Tibial nerve (tissue), 4 donors: ENCODE results near the gene PTCD1. TPM values are rescaled to one million over a fixed set of nuclear protein-coding genes. Genes with fewer than 3 reads are reported as not detected.

ENCODE experiments used
- DNase-seq, 2 donors: peaks; one replicate each; pipeline ENCODE4 v3.0.0-alpha.2; 2019; ENCODE audit warnings: low spot score in 2 of 2
- H3K27ac ChIP-seq, 4 donors: fragments of 200-600 bp; sonication (generic) in 3 of 4; one replicate each; pipeline ENCODE4 v1.5.1; 2017 to 2019; ENCODE audit warnings: mild to moderate bottlenecking in 1 of 4
- H3K27me3 ChIP-seq, 2 donors: fragments of 200-600 bp; sonication (generic) in 1 of 2; one replicate each; pipeline versions ENCODE4 v1.5.1 to v1.6.0; 2017 to 2019
- H3K36me3 ChIP-seq, 3 donors: fragments of 200-600 bp; sonication (generic); one replicate each; pipeline ENCODE4 v1.5.1; 2018 to 2019
- H3K4me1 ChIP-seq, 4 donors: fragments of 200-600 bp; sonication (generic) in 3 of 4; one replicate each; pipeline ENCODE4 v1.5.1; 2017 to 2019
- H3K4me3 ChIP-seq, 4 donors: fragments of 200-600 bp; sonication (generic) in 3 of 4; one replicate each; pipeline ENCODE4 v1.5.1; 2017 to 2019; ENCODE audit warnings: mild to moderate bottlenecking in 1 of 4, moderate library complexity in 1 of 4
- H3K9me3 ChIP-seq, 4 donors: fragments of 200-600 bp; sonication (generic) in 3 of 4; one replicate each; pipeline ENCODE4 v1.5.1; 2017 to 2019
- EP300 ChIP-seq, 2 donors: sonication (generic); formaldehyde crosslinking; IDR thresholded peaks; one replicate each; pipeline ENCODE4 v1.6.1; 2017; ENCODE audit warnings: antibody characterized with exemption in 2 of 2, mild to moderate bottlenecking in 1 of 2
- POLR2A ChIP-seq, 2 donors: fragments of 450-650 bp; IDR thresholded peaks; one replicate each; pipeline ENCODE4 v1.6.1; 2017; ENCODE audit warnings: antibody characterized with exemption in 2 of 2, mild to moderate bottlenecking in 2 of 2, moderate library complexity in 2 of 2
- WGBS, 2 donors: methylation state at CpG; one replicate each; pipeline ENCODE4 v1.1.5; 2018; 5-methylcytosine and 5-hydroxymethylcytosine counted together
- total RNA-seq, 4 donors: library from RNA; depleted of rRNA; stranded (reverse); fragments of >200 nt; gene quantifications; one replicate each; pipeline ENCODE4 v1.1.0, GENCODE V29; 2016
- TF ChIP-seq, protein P1 (sequence below), 5 experiments: fragments of 200-600 bp in 3 of 5; fragments of 450-650 bp in 2 of 5; sonication (generic) in 3 of 5; IDR thresholded peaks; one replicate each; pipeline ENCODE4 v1.5.1; 2016 to 2019; ENCODE audit warnings: antibody characterized with exemption in 5 of 5, mild to moderate bottlenecking in 3 of 5, moderate library complexity in 2 of 5

PTCD1 gene
- total RNA-seq, 4 donors from 2014 or later = 6.9 to 10.8 (median 9.5) TPM

- 91 to 92% methylated on average over 14 to 20 of the region's 24 CpGs for WGBS, 2 donors
- Histone ChIP-seq H3K9me3 (no peaks in the 10 kb centered on the region), H3K4me1 (no peaks in the 10 kb centered on the region), H3K27me3 (no peaks in the 10 kb centered on the region), H3K4me3 (no peak overlapping the region), H3K36me3 (peaks cover 0 to 91% (median 18%) of the 10 kb centered on the region in 3 donors), H3K27ac (no peak overlapping the region)
- no peak for DNase-seq
- TF ChIP-seq EP300 (IDR thresholded peaks at IDR 0.05) = no peak
- TF ChIP-seq, protein P1, sequence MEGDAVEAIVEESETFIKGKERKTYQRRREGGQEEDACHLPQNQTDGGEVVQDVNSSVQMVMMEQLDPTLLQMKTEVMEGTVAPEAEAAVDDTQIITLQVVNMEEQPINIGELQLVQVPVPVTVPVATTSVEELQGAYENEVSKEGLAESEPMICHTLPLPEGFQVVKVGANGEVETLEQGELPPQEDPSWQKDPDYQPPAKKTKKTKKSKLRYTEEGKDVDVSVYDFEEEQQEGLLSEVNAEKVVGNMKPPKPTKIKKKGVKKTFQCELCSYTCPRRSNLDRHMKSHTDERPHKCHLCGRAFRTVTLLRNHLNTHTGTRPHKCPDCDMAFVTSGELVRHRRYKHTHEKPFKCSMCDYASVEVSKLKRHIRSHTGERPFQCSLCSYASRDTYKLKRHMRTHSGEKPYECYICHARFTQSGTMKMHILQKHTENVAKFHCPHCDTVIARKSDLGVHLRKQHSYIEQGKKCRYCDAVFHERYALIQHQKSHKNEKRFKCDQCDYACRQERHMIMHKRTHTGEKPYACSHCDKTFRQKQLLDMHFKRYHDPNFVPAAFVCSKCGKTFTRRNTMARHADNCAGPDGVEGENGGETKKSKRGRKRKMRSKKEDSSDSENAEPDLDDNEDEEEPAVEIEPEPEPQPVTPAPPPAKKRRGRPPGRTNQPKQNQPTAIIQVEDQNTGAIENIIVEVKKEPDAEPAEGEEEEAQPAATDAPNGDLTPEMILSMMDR (IDR thresholded peaks at IDR 0.05) = no peak
- TF ChIP-seq POLR2A (IDR thresholded peaks at IDR 0.05) = no peak
These were observed 13.5 kb downstream of the PTCD1 start for GRCh38 chr7:99424932-99425730.

DNA sequence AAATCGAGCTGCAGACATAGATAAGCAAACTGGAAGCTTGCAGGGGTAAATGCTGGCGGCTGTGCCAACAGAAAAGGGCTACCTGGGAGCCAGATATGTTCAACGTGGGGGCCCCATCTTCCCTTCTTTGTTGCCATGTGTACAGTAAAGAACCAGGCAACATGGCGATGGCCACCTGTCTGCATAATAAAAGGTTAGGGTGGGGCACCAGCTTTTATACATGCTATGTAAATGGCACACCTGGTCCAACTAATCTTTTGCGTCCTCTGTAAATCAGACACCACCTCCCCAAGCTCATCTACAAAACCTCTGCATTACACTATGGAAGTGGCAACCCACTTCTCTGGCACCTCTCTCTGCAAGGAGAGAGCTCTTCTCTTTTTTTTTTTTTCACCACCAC lies 16.0 kb downstream of the PTCD1 start:
- WGBS, 2 donors = 81 to 82% methylated on average over 5 of the region's 5 CpGs
- TF ChIP-seq, protein P1 (IDR thresholded peaks at IDR 0.05) = no peak
- Histone ChIP-seq H3K9me3 (no peaks in the 10 kb centered on the region), H3K27ac (no peak overlapping the region), H3K27me3 (no peaks in the 10 kb centered on the region), H3K36me3 (peaks cover 1 to 94% (median 35%) of the 10 kb centered on the region in 3 donors), H3K4me1 (no peaks in the 10 kb centered on the region), H3K4me3 (no peak overlapping the region)
- DNase-seq = no peak

DNA sequence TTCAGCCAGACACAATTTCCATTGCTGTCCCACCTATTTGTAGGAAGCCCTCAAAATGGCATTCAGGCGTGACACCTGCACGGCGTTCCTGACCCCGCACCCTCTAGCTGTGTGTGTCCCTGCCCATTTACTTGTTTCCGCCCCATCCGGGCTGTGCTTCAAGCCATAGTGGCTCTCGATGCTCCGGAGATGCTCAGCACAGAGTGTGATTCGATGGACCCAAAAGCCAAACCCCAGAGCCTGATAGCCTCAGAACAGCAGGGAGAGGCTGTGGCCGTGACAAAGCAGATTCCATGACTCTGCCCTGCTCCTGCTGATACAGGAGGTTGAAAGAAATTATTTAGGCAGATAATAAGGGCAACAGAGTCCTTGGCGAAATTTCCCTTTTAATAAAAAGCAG lies 16.4 kb downstream of the PTCD1 start:
- no peak overlapping the region for H3K4me3 ChIP-seq
- peaks cover 4 to 97% (median 38%) of the 10 kb centered on the region in 3 donors for H3K36me3 ChIP-seq
- H3K27me3 ChIP-seq = no peaks in the 10 kb centered on the region
- 89% methylated on average over 11 of the region's 11 CpGs for WGBS, 2 donors
- no peaks in the 10 kb centered on the region for H3K4me1 ChIP-seq
- no peak overlapping the region for H3K27ac ChIP-seq
- TF ChIP-seq POLR2A (IDR thresholded peaks at IDR 0.05) (no peak), EP300 (IDR thresholded peaks at IDR 0.05) (no peak)
- TF ChIP-seq, protein P1 (IDR thresholded peaks at IDR 0.05) = no peak
- DNase-seq = no peak
- no peaks in the 10 kb centered on the region for H3K9me3 ChIP-seq

DNA sequence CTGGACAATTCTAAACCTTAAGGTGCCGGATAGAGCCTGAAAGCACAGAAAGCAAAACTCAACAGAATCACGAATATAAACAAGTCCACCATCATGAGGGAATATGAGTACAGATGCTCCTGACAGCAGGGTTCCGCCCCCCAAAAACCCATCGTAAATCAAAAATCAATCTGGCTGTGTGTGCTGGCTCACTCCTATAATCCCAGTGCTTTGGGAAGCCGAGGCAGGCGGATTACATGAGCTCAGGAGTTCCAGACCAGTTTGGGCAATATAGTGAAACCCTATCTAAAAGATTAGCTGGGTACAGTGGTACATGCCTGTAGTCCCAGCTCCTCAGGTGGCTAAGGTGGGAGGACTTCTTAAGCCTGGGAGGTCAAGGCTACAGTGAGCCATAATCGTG lies 17.6 kb downstream of the PTCD1 start:
- H3K36me3 ChIP-seq = peaks cover 4 to 99% (median 43%) of the 10 kb centered on the region in 3 donors
- no peaks in the 10 kb centered on the region for H3K9me3 ChIP-seq
- no peak overlapping the region for H3K4me3 ChIP-seq
- H3K4me1 ChIP-seq = no peaks in the 10 kb centered on the region
- H3K27ac ChIP-seq = no peak overlapping the region
- no peaks in the 10 kb centered on the region for H3K27me3 ChIP-seq
- TF ChIP-seq POLR2A (IDR thresholded peaks at IDR 0.05) (no peak), EP300 (IDR thresholded peaks at IDR 0.05) (no peak)
- TF ChIP-seq, protein P1 (IDR thresholded peaks at IDR 0.05) = no peak
- no peak for DNase-seq
- WGBS, 2 donors = 84 to 89% methylated on average over 7 of the region's 7 CpGs

- WGBS, 2 donors = 84 to 87% methylated on average over 5 of the region's 5 CpGs
- peaks cover 0 to 5% (median 0%) of the 10 kb centered on the region in 4 donors for H3K4me1 ChIP-seq
- peaks cover 4 to 99% (median 43%) of the 10 kb centered on the region in 3 donors for H3K36me3 ChIP-seq
- H3K27ac ChIP-seq = no peak overlapping the region
- H3K27me3 ChIP-seq = no peaks in the 10 kb centered on the region
- H3K9me3 ChIP-seq = no peaks in the 10 kb centered on the region
- H3K4me3 ChIP-seq = no peak overlapping the region
- TF ChIP-seq EP300 (IDR thresholded peaks at IDR 0.05) = no peak
- no peak for TF ChIP-seq POLR2A (IDR thresholded peaks at IDR 0.05)
- TF ChIP-seq, protein P1 (IDR thresholded peaks at IDR 0.05) = no peak
- no peak for DNase-seq
These were observed 18.4 kb downstream of the PTCD1 start for GRCh38 chr7:99420213-99420612.
